Prostate gland (tissue), 2 donors: Measurements from ENCODE around the gene SGSM1.

ENCODE experiments used
- POLR2A ChIP-seq: fragments of 450-650 bp; IDR thresholded peaks from one replicate; pipeline ENCODE4 v1.6.1; 2016; ENCODE audit warnings: antibody characterized with exemption, mild to moderate bottlenecking
- TF ChIP-seq, protein P1 (sequence below), 4 experiments: fragments of 200-600 bp in 2 of 4; fragments of 450-650 bp in 2 of 4; sonication (generic) in 2 of 4; IDR thresholded peaks; 1 replicate in 3 of 4; 2 replicates in 1 of 4; pipeline ENCODE4 v1.5.1; 2016 to 2019; ENCODE audit warnings: antibody characterized with exemption in 4 of 4, mild to moderate bottlenecking in 2 of 4, moderate library complexity in 2 of 4

DNA sequence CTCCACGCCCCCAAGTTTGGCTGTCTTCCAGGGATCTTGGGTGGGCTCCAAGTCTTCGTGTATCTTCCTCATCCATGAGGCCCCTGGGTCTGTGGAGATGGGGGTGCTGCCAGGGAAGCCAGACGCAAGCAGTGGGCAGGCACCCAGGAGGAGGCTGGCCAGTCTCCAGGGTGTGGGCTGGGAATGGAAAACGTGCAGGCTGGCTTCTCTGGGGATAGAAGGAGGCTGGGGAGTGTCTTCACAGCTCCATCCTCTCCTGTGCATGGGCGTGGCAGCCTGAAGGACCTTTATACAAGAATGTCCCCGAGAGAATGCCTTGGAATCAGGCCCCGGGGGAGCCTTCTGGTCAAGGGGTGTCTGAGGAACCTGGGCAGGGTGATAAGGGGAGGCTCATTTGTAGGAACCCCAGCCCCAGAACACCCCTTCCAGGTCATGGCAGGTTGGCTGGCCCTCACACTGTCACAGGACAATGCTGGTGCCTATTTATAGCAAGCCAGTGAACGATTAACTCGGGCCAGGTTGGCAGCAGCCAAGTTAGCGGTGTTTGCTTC lies 14.0 kb downstream of the SGSM1 start:
- TF ChIP-seq, protein P1, sequence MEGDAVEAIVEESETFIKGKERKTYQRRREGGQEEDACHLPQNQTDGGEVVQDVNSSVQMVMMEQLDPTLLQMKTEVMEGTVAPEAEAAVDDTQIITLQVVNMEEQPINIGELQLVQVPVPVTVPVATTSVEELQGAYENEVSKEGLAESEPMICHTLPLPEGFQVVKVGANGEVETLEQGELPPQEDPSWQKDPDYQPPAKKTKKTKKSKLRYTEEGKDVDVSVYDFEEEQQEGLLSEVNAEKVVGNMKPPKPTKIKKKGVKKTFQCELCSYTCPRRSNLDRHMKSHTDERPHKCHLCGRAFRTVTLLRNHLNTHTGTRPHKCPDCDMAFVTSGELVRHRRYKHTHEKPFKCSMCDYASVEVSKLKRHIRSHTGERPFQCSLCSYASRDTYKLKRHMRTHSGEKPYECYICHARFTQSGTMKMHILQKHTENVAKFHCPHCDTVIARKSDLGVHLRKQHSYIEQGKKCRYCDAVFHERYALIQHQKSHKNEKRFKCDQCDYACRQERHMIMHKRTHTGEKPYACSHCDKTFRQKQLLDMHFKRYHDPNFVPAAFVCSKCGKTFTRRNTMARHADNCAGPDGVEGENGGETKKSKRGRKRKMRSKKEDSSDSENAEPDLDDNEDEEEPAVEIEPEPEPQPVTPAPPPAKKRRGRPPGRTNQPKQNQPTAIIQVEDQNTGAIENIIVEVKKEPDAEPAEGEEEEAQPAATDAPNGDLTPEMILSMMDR (IDR thresholded peaks at IDR 0.05) = no peak
- no peak for TF ChIP-seq POLR2A
